HEK293 (cell line): ENCODE results near the gene ZAR1.

Experiments
- BCL11A ChIP-seq: fragments of 450-650 bp; formaldehyde crosslinking; IDR thresholded peaks from 2 replicates; pipeline ENCODE4 v1.5.1; 2016; ENCODE audit warnings: low read depth, missing biosample characterization, missing genetic modification characterization
- CTCF ChIP-seq: fragments of 450-650 bp; formaldehyde crosslinking; IDR thresholded peaks from 2 replicates; pipeline ENCODE4 v1.5.1; 2016; ENCODE audit warnings: missing biosample characterization, missing genetic modification characterization
- GLI4 ChIP-seq: fragments of 450-650 bp; formaldehyde crosslinking; IDR thresholded peaks from 2 replicates; pipeline ENCODE4 v1.5.1; 2016; ENCODE audit warnings: missing biosample characterization, missing genetic modification characterization
- HOXD13 ChIP-seq: sonication (generic); formaldehyde crosslinking; IDR thresholded peaks from 2 replicates; pipeline ENCODE4 v1.8.0; 2022; ENCODE audit warnings: missing genetic modification reagents, borderline replicate concordance
- KLF10 ChIP-seq: fragments of 450-650 bp; IDR thresholded peaks from 2 replicates; pipeline ENCODE4 v1.5.1; 2018; ENCODE audit warnings: missing biosample characterization, mild to moderate bottlenecking, missing genetic modification characterization
- ZBTB7A ChIP-seq: fragments of 450-650 bp; formaldehyde crosslinking; IDR thresholded peaks from 2 replicates; pipeline ENCODE4 v1.5.1; 2016; ENCODE audit warnings: low read depth, missing biosample characterization, missing genetic modification characterization
- ZNF26 ChIP-seq: fragments of 450-650 bp; formaldehyde crosslinking; IDR thresholded peaks from 2 replicates; pipeline ENCODE4 v1.5.1; 2016; ENCODE audit warnings: missing biosample characterization, missing genetic modification characterization
- ZNF274 ChIP-seq, 2 experiments: fragments of 200-500 bp in 1 of 2; fragments of 450-650 bp in 1 of 2; sonication (Bioruptor generic) in 1 of 2; formaldehyde crosslinking in 1 of 2; IDR thresholded peaks; 2 replicates each; pipeline versions ENCODE4 v1.5.1 to v1.6.1; 2014 to 2016; ENCODE audit warnings: borderline replicate concordance in 1 of 2, inconsistent platforms in 1 of 2, low read length in 1 of 2, missing biosample characterization in 1 of 2, missing genetic modification characterization in 1 of 2
- ZNF302 ChIP-seq: fragments of 450-650 bp; formaldehyde crosslinking; IDR thresholded peaks from 2 replicates; pipeline ENCODE4 v1.5.1; 2016; ENCODE audit warnings: missing biosample characterization, missing genetic modification characterization, low read depth
- ZNF311 ChIP-seq: fragments of 450-650 bp; formaldehyde crosslinking; IDR thresholded peaks from 2 replicates; pipeline ENCODE4 v1.5.1; 2017; ENCODE audit warnings: missing biosample characterization, missing genetic modification characterization, borderline replicate concordance
- ZNF530 ChIP-seq: fragments of 450-650 bp; formaldehyde crosslinking; IDR thresholded peaks from 2 replicates; pipeline ENCODE4 v1.5.1; 2016; ENCODE audit warnings: low read depth, missing biosample characterization, missing genetic modification characterization
- ZNF660 ChIP-seq: fragments of 450-650 bp; IDR thresholded peaks from 2 replicates; pipeline ENCODE4 v1.5.1; 2018; ENCODE audit warnings: missing biosample characterization, mild to moderate bottlenecking, missing genetic modification characterization

DNA sequence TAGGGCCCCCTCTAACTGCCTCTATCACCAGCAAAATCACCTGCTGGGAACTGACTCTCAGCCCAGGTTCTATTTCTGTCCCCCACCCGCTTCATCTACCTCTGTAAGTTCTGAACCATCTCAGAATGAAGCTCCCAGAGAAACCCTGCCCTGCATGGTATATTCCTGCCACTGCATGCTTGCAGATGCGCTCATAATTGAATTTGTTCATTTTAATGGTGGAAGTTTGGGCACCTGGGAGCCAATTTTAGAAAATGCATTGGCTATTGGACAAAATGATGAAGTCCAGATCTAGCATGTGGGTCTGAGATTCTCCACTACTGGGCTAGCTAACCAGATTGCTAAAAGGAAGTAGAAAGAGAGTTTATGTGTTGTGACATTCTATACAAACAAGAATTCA lies 35.5 kb upstream of the ZAR1 start:
- TF ChIP-seq ZNF660 (tag by site-specific recombination) = no peak
- no peak for TF ChIP-seq ZNF530 (tag by site-specific recombination)
- no peak for TF ChIP-seq ZNF274 (IDR thresholded peaks at IDR 0.05; ENCODE audit: low read length)
- TF ChIP-seq ZNF274 (tag by site-specific recombination; IDR thresholded peaks at IDR 0.05; ENCODE audit: borderline replicate concordance) = no peak
- TF ChIP-seq HOXD13 = no peak
- no peak for TF ChIP-seq ZNF311 (tag by site-specific recombination)
- no peak for TF ChIP-seq CTCF (tag by site-specific recombination)
- no peak for TF ChIP-seq ZNF26 (tag by site-specific recombination)
- TF ChIP-seq GLI4 (tag by site-specific recombination) = no peak
- TF ChIP-seq ZNF302 (tag by site-specific recombination) = no peak
- TF ChIP-seq BCL11A = no peak
- TF ChIP-seq KLF10 (tag by site-specific recombination) = no peak
- no peak for TF ChIP-seq ZBTB7A (tag by site-specific recombination)
